Esophagus muscularis mucosa (tissue), 4 donors: ENCODE measurements around the gene MAML3.

ENCODE experiments used
- CTCF ChIP-seq, 3 experiments: fragments of 200-600 bp in 2 of 3; fragments of 450-650 bp in 1 of 3; sonication (generic) in 2 of 3; IDR thresholded peaks; one replicate each; pipeline ENCODE4 v1.5.1; 2017 to 2019; ENCODE audit warnings: antibody characterized with exemption in 3 of 3, mild to moderate bottlenecking in 2 of 3, moderate library complexity in 1 of 3
- EP300 ChIP-seq: sonication (generic); formaldehyde crosslinking; IDR thresholded peaks from one replicate; pipeline ENCODE4 v1.6.1; 2017; ENCODE audit warnings: antibody characterized with exemption
- POLR2A ChIP-seq: fragments of 450-650 bp; IDR thresholded peaks from one replicate; pipeline ENCODE4 v1.6.1; 2017; ENCODE audit warnings: antibody characterized with exemption, moderate library complexity, mild to moderate bottlenecking, low read depth

- TF ChIP-seq CTCF (IDR thresholded peaks at IDR 0.05) (no peak), EP300 (no peak), POLR2A (no peak)
These were observed 195.8 kb downstream of the MAML3 start for GRCh38 chr4:139957986-139958738.
